ENCODE measurements around the gene ABCB9. TPM values are rescaled to one million over a fixed set of nuclear protein-coding genes. Genes with fewer than 3 reads are reported as not detected.

The ABCB9 gene
- total and polyA plus RNA-seq, 2 of the 8 experiments (the other 6 are each of a cell fraction or from before 2014, with no cell fraction given): 3.8 to 8.0 TPM

- TF ChIP-seq, protein P1, sequence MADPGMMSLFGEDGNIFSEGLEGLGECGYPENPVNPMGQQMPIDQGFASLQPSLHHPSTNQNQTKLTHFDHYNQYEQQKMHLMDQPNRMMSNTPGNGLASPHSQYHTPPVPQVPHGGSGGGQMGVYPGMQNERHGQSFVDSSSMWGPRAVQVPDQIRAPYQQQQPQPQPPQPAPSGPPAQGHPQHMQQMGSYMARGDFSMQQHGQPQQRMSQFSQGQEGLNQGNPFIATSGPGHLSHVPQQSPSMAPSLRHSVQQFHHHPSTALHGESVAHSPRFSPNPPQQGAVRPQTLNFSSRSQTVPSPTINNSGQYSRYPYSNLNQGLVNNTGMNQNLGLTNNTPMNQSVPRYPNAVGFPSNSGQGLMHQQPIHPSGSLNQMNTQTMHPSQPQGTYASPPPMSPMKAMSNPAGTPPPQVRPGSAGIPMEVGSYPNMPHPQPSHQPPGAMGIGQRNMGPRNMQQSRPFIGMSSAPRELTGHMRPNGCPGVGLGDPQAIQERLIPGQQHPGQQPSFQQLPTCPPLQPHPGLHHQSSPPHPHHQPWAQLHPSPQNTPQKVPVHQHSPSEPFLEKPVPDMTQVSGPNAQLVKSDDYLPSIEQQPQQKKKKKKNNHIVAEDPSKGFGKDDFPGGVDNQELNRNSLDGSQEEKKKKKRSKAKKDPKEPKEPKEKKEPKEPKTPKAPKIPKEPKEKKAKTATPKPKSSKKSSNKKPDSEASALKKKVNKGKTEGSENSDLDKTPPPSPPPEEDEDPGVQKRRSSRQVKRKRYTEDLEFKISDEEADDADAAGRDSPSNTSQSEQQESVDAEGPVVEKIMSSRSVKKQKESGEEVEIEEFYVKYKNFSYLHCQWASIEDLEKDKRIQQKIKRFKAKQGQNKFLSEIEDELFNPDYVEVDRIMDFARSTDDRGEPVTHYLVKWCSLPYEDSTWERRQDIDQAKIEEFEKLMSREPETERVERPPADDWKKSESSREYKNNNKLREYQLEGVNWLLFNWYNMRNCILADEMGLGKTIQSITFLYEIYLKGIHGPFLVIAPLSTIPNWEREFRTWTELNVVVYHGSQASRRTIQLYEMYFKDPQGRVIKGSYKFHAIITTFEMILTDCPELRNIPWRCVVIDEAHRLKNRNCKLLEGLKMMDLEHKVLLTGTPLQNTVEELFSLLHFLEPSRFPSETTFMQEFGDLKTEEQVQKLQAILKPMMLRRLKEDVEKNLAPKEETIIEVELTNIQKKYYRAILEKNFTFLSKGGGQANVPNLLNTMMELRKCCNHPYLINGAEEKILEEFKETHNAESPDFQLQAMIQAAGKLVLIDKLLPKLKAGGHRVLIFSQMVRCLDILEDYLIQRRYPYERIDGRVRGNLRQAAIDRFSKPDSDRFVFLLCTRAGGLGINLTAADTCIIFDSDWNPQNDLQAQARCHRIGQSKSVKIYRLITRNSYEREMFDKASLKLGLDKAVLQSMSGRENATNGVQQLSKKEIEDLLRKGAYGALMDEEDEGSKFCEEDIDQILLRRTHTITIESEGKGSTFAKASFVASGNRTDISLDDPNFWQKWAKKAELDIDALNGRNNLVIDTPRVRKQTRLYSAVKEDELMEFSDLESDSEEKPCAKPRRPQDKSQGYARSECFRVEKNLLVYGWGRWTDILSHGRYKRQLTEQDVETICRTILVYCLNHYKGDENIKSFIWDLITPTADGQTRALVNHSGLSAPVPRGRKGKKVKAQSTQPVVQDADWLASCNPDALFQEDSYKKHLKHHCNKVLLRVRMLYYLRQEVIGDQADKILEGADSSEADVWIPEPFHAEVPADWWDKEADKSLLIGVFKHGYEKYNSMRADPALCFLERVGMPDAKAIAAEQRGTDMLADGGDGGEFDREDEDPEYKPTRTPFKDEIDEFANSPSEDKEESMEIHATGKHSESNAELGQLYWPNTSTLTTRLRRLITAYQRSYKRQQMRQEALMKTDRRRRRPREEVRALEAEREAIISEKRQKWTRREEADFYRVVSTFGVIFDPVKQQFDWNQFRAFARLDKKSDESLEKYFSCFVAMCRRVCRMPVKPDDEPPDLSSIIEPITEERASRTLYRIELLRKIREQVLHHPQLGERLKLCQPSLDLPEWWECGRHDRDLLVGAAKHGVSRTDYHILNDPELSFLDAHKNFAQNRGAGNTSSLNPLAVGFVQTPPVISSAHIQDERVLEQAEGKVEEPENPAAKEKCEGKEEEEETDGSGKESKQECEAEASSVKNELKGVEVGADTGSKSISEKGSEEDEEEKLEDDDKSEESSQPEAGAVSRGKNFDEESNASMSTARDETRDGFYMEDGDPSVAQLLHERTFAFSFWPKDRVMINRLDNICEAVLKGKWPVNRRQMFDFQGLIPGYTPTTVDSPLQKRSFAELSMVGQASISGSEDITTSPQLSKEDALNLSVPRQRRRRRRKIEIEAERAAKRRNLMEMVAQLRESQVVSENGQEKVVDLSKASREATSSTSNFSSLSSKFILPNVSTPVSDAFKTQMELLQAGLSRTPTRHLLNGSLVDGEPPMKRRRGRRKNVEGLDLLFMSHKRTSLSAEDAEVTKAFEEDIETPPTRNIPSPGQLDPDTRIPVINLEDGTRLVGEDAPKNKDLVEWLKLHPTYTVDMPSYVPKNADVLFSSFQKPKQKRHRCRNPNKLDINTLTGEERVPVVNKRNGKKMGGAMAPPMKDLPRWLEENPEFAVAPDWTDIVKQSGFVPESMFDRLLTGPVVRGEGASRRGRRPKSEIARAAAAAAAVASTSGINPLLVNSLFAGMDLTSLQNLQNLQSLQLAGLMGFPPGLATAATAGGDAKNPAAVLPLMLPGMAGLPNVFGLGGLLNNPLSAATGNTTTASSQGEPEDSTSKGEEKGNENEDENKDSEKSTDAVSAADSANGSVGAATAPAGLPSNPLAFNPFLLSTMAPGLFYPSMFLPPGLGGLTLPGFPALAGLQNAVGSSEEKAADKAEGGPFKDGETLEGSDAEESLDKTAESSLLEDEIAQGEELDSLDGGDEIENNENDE (IDR thresholded peaks at IDR 0.05; ENCODE audit: insufficient replicate concordance, low read length): no peak
- TF ChIP-seq CTCF (IDR thresholded peaks at IDR 0.05; ENCODE audit: control extremely low read depth in 1 of 3, insufficient read depth in 1 of 3, low read depth in 1 of 3, low read length in 3 of 3) (no peak), HDAC6 (IDR thresholded peaks at IDR 0.05; ENCODE audit: low read depth, low read length) (no peak), SIN3A (conservative IDR thresholded peaks at IDR 0.05 in 1 of 2, IDR thresholded peaks at IDR 0.05 in 1 of 2; ENCODE audit: low read depth in 1 of 2, low read length in 2 of 2) (no peak)
Measured at GRCh38 chr12:122956035-122956434, 10.2 kb downstream of the ABCB9 start (continued).

Measured in H1 (cell line).